Body of pancreas (tissue), 4 donors: ENCODE measurements around the gene PRUNE2. TPM values are rescaled to one million over a fixed set of nuclear protein-coding genes. Genes with fewer than 3 reads are reported as not detected.
"Not testable (repeated sequence)": the region's sequence is repeated elsewhere in the genome, so short reads cannot be mapped to it uniquely, and the experiment has no call there.

Source experiments
- ATAC-seq: fragments of 150-250 bp; one replicate; pipeline ENCODE4 v1.9.1; 2016
- DNase-seq, 4 donors: peaks; one replicate each; pipeline ENCODE4 v3.0.0-alpha.2; 2019
- H3K27ac ChIP-seq, 4 donors: fragments of 200-600 bp; sonication (generic); 1 replicate in 3 of 4; 2 replicates in 1 of 4; pipeline versions ENCODE4 v1.5.1 to v1.6.1; 2016 to 2019; ENCODE audit warnings: mild to moderate bottlenecking in 1 of 4, mixed read lengths in 1 of 4, moderate library complexity in 1 of 4
- H3K27me3 ChIP-seq, 2 donors: fragments of 200-600 bp; sonication (generic); one replicate each; pipeline ENCODE4 v1.6.0; 2016; ENCODE audit warnings: mild to moderate bottlenecking in 1 of 2
- H3K36me3 ChIP-seq, 2 donors: fragments of 200-600 bp; sonication (generic); replicated peaks in 1 of 2; 2 replicates each; pipeline ENCODE4 v1.5.1; 2016; ENCODE audit warnings: low read depth in 2 of 2; ENCODE audit not compliant: insufficient read depth in 1 of 2
- H3K4me1 ChIP-seq: fragments of 200-600 bp; sonication (generic); one replicate; pipeline ENCODE4 v1.6.0; 2016
- H3K4me3 ChIP-seq, 2 donors: fragments of 200-600 bp; sonication (generic); 1 replicate in 1 of 2; 2 replicates in 1 of 2; pipeline ENCODE4 v1.5.1; 2016 to 2019
- H3K9me3 ChIP-seq, 3 donors: fragments of 200-600 bp; sonication (generic); 1 replicate in 2 of 3; 2 replicates in 1 of 3; pipeline ENCODE4 v1.5.1; 2016
- POLR2A ChIP-seq, 3 donors: fragments of 450-650 bp; IDR thresholded peaks; one replicate each; pipeline ENCODE4 v1.6.1; 2016; ENCODE audit warnings: antibody characterized with exemption in 3 of 3, mild to moderate bottlenecking in 2 of 3
- WGBS, 2 donors: methylation state at CpG; one replicate each; pipeline ENCODE4 v1.1.5; 2017; 5-methylcytosine and 5-hydroxymethylcytosine counted together
- intact Hi-C: fragments of 100-400 bp; cut with DNase I; formaldehyde crosslinking; loops from one replicate; pipeline ENCODE4 v1.15.1; 2023
- total RNA-seq, 2 donors: library from RNA; depleted of rRNA; stranded (reverse); fragments of >200 nt; gene quantifications; one replicate each; pipeline ENCODE4 v1.1.0, GENCODE V29; 2016
- TF ChIP-seq, protein P1 (sequence below), 7 experiments: fragments of 450-650 bp in 4 of 7; fragments of 200-600 bp in 3 of 7; sonication (generic) in 3 of 7; IDR thresholded peaks; one replicate each; pipeline ENCODE4 v1.5.1; 2016 to 2019; ENCODE audit warnings: antibody characterized with exemption in 7 of 7

The PRUNE2 gene
- total RNA-seq, 2 donors from 2014 or later: 3.9 to 15.2 TPM

- DNase-seq (no peak), ATAC-seq (no peak)
- 75 to 77% methylated on average over 3 of the region's 3 CpGs for WGBS, 2 donors
- H3K27me3 ChIP-seq: no peaks in the 10 kb centered on the region
- no peaks in the 10 kb centered on the region for H3K4me1 ChIP-seq
- no peak overlapping the region for H3K4me3 ChIP-seq
- H3K27ac ChIP-seq: no peak overlapping the region
- TF ChIP-seq, protein P1, sequence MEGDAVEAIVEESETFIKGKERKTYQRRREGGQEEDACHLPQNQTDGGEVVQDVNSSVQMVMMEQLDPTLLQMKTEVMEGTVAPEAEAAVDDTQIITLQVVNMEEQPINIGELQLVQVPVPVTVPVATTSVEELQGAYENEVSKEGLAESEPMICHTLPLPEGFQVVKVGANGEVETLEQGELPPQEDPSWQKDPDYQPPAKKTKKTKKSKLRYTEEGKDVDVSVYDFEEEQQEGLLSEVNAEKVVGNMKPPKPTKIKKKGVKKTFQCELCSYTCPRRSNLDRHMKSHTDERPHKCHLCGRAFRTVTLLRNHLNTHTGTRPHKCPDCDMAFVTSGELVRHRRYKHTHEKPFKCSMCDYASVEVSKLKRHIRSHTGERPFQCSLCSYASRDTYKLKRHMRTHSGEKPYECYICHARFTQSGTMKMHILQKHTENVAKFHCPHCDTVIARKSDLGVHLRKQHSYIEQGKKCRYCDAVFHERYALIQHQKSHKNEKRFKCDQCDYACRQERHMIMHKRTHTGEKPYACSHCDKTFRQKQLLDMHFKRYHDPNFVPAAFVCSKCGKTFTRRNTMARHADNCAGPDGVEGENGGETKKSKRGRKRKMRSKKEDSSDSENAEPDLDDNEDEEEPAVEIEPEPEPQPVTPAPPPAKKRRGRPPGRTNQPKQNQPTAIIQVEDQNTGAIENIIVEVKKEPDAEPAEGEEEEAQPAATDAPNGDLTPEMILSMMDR (IDR thresholded peaks at IDR 0.05): no peak
- TF ChIP-seq POLR2A (IDR thresholded peaks at IDR 0.05): no peak
- H3K9me3 ChIP-seq: no peaks in the 10 kb centered on the region
- intact Hi-C loops: no loop called here
- no peaks in the 10 kb centered on the region for H3K36me3 ChIP-seq
Measured at GRCh38 chr9:76595645-76596044, 310.3 kb downstream of the PRUNE2 start.

DNA sequence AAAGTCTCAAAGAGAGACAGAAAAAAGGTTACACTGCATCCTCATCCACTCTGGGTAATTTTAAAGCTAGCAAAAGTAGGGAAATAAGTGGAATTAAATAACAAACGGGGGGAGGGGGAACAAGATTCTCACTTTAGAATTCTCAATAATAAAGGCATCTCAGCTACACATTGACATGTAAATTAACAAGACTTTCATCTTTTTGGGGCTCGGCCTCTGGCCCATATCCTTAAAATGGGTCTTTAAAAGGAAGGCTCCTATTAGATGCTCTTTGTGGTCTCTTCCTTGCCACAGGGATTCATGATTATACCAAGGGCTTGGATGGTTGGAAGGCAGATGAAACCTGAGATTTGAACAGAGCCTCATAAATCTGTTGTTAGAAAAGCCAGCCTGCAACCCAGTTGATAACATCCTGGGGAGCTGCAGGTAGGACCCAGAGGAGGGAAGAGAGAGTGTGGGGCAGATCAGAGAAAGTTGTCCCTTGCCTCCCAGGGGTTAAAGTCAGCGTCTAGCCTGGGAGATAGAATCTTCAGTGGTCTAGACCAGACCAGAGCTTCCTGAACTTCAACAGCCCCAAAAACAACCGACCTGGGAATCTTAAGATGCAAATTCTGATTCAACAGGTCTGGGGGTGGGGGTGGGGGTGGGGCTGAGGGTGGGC is 311.0 kb downstream of the PRUNE2 start:
- intact Hi-C loops: no loop called here
- Histone ChIP-seq H3K4me1 (no peaks in the 10 kb centered on the region), H3K9me3 (no peaks in the 10 kb centered on the region), H3K27ac (no peak overlapping the region), H3K36me3 (no peaks in the 10 kb centered on the region), H3K4me3 (no peak overlapping the region), H3K27me3 (no peaks in the 10 kb centered on the region)
- no peak for ATAC-seq
- DNase-seq: no peak
- TF ChIP-seq, protein P1 (IDR thresholded peaks at IDR 0.05): no peak
- TF ChIP-seq POLR2A (IDR thresholded peaks at IDR 0.05): no peak
- WGBS, 2 donors: 70 to 89% methylated on average over 2 to 4 of the region's 4 CpGs

GRCh38 chr9:76593961-76594735 is 311.8 kb downstream of the PRUNE2 start:
- ATAC-seq, H3K4me1 ChIP-seq, DNase-seq, intact Hi-C loops, H3K36me3 ChIP-seq, H3K9me3 ChIP-seq, H3K27ac ChIP-seq, H3K27me3 ChIP-seq, H3K4me3 ChIP-seq: not testable (repeated sequence)
- WGBS, 2 donors: 38 to 49% methylated on average over 4 of the region's 4 CpGs

GRCh38 chr9:76592974-76593347 is 313.0 kb downstream of the PRUNE2 start:
- DNase-seq (no peak), ATAC-seq (no peak)
- H3K36me3 ChIP-seq: no peaks in the 10 kb centered on the region
- intact Hi-C loops: no loop called here
- no peak overlapping the region for H3K4me3 ChIP-seq
- no peaks in the 10 kb centered on the region for H3K27me3 ChIP-seq
- 59 to 80% methylated on average over 2 of the region's 2 CpGs for WGBS, 2 donors
- no peak overlapping the region for H3K27ac ChIP-seq
- H3K9me3 ChIP-seq: no peaks in the 10 kb centered on the region
- TF ChIP-seq, protein P1 (IDR thresholded peaks at IDR 0.05): no peak
- no peak for TF ChIP-seq POLR2A (IDR thresholded peaks at IDR 0.05)
- H3K4me1 ChIP-seq: peaks cover 3% of the 10 kb centered on the region

DNA sequence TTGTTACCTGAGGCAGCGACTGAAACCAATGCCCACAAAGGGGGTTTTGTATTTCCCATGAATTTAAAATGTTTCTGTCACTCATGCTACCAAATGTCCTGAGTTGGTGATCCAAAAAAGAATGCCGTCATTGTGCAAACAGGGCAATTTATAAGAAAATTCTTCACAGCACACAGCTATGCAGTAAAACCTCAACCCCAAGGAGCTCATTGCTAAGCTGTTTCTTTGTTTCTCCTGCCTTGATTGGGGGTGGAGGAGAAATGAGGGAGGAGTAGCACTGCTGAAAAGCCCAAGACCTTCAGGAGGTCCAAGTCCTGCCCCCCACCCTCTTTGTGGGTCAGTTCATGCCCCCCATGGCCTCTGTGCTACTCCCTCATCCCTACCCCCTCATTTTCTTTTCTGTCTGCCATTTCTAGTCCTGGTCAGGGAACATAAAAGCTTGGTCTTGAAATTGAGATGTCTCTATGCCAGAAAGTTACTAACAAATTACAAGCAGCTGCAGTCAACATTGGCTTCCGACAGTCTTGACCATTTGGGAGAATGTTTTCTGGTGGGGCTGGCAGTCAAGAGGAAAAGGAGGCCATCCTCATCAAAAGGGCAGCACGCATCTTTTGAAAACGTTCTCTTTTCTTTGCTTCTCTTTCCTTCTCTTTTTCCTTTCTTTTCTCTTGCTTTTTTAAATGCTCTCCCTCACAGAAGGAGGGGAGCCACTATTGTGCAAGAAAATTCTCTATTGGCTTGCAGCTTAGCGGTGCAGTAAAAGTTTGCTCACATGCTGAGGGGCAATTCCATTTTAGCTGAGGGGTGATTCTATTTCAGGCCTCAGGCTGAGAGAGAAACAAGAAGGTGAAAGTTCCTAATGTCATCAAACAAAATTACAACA is 313.6 kb downstream of the PRUNE2 start:
- Histone ChIP-seq H3K4me1 (peaks cover 9% of the 10 kb centered on the region), H3K27ac (no peak overlapping the region), H3K4me3 (no peak overlapping the region), H3K36me3 (no peaks in the 10 kb centered on the region), H3K27me3 (no peaks in the 10 kb centered on the region), H3K9me3 (no peaks in the 10 kb centered on the region)
- 67 to 68% methylated on average over 6 of the region's 6 CpGs for WGBS, 2 donors
- TF ChIP-seq POLR2A (IDR thresholded peaks at IDR 0.05): no peak
- TF ChIP-seq, protein P1 (IDR thresholded peaks at IDR 0.05): no peak
- ATAC-seq (no peak), DNase-seq (no peak)
- intact Hi-C loops: no loop called here
